SW480 (cell line): Measurements from ENCODE around the gene PCSK2.

ENCODE experiments used
- DNase-seq: peaks from one replicate; pipeline ENCODE4 v3.0.0-alpha.2; 2016; ENCODE audit warnings: low spot score

The PCSK2 gene

DNA sequence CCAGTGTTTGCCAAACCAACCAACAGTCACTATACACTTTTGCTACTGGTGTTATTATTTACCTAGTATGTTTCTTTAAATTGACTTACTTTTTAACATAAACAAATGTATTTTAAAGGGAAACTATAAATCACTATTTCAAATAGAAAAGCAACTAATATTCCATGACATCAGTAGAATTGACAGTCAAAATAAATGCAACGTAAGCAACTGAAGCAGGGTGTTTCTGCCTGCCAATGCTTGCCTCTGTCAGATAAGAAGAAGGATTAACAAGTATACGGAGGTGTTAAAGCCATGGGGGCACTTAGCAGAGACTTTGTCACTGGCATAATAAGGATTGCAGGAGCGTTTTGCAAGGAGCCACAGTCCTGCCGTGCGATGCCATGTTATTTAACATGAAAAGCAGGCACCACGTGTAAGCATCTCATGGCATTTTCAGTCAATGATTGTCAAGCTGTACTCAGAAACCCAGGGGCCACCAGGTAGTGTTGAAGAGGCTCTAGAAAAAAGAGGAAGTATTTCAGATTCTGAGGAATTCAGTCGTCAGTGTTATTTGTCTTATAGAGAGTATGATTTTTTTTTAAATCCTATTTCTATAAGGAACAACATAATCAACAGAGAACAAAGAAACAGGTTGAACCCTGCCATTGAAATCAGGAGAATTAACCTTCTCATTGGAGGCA, 172.6 kb downstream of the PCSK2 start:
- no peak for DNase-seq

DNA sequence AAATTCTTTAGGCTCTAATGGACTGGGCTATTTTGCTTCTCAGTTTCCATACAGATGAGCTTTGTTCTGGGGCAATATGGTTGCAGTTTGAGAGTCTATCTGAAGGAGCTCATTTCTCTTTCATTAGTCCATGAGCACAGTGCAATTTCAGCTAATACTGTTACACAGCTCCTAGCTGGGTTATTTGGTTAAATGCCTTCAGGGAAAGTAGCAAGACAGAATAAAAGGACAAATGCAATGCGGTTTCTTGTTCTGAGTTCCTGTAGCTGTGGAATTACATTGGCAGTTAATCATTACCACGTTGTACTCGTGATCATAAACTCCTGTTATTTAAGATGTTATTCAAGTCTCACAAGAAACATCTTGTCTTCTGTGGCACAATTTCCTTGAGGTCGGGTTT, 176.6 kb downstream of the PCSK2 start:
- DNase-seq: no peak

DNA sequence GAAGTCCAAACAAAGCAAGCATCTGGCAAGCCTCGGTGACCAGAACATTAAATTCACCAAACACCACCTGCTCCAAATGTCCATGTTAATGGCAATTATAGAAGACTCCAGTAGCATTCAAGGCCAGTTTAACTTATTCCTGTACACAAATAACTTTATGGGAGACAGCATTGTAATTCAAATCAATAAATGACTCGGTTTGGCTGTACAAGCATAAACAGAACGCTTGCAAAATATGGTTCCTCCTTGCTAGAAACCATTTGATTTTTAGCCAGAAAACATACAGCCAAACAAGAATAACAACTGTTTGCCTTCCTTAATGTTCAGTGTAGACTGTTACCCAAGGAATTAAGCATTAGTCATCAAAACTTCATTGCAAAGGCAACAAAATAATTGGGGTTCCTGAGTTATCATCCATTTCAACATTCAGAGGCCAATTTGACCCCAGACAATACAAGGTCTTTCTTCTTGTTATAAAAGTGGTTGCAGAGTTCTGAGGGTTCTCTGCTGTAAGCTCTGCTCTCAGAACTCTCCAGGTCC, 179.3 kb downstream of the PCSK2 start:
- no peak for DNase-seq

DNA sequence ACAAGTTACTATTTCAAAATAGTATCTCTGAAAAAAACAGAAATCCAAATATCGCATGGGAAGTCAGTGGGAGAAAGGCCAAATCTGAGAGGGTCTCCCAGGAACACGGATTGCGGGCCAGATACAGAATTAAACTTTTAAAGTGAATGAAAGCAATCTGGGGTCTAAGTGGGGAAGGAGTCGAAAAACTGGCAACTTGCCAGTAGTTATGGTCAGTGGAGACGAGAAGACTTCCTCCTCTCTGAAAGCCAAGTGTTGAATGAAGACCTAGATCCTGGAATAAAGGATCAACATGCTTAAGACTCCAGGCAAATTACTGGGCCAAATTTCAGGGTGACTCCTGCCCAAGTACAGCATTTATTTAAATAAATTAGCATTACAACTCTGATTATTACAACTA, 180.7 kb downstream of the PCSK2 start:
- no peak for DNase-seq

DNA sequence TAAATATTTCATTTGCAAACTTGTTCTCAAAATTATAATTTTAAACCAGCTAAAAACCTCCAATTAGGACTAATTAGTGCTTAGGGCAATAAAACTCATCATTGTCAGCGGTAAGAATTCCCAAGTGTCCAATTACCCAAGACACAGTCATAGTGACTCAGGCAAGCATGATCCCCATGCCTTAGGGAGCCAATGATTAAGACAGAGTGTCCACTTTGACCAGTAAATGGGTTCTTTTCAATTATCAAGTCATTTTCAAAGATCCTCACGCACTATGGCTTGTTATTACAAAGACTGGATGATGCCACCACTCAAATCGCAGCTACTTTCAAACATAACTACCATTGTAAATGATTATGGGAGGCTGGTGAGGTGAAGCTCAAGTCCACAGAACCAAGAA, 190.4 kb downstream of the PCSK2 start:
- no peak for DNase-seq

DNA sequence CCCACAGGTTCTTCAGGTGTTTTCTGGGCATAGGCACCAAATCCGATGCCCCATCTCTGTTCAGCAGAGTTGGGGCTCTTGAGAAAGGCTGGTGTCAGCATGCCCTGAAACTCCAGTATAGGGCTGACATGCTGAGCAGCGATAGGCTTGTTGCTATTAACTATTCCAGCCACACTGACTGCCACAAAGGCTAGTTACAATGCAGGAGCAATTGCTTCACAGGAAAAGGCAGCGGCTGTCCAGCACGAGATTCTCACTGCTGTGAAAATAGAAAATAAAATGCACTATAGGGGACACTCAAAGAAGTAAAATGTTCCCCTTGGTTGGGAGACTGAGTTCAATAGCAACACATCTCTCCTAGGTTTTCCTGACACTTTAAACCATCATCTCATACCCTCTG, 191.9 kb downstream of the PCSK2 start:
- DNase-seq: no peak

DNA sequence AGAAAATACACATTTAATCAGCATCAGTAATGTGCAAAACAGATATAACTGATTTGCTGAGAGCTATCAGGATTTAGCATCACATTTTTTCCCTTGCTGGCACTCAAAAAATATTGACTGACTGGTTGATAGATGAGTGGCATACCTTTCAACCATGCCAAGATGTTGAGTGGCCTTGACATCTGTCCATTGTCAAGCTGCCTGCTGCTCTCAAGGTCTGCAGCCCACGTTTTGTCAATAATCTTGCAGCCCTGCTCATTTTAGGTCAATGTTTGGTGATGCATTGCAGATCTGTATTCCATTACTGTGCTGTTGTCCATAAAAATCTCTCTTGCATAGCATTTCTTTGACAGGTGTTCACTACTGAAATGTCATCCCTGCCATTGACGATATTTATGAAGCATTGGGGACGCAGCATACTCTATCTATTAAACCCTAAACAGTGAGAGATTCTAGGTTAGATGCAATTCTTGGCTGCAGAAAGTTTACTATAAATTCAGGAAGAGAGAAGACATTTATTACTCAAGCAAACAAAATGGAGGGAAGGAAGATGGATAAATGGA, 192.7 kb downstream of the PCSK2 start:
- no peak for DNase-seq

DNA sequence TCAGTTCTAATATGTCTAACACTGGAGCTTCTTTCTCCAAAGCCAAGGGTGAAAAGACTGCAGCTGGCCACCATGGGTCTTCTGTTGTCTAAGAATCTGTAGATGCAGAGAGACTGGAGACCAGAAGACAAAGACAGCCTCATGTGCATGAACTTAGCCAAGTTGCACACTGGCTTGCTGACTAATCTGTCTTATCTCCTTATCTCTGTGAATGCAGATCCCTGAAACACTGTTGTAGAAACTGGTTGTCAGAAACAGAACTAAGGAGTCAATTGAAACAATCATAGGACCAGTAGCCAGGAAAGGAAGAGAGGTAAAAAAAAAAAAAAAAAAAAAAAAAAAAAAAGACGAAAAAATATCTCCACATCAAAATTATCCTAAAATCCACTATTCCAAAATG, 194.7 kb downstream of the PCSK2 start:
- no peak for DNase-seq

DNA sequence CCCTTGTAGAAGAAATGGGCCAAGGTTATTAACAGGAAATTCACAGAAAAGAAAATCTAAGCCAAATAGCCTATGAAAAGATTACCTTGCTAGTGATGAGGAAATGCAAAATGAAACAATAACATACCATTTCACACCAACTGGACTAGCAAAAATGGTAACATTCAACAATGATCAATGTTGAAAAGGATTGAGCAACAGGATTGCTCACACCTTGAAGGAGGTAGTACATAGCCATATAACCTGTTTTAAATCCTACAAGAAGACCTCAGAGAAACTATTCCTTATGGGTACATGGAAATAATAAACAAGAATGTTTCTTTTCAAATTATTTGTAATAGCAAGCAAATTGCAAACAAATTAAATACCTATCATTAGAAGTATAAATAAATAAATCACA, 196.9 kb downstream of the PCSK2 start:
- no peak for DNase-seq

DNA sequence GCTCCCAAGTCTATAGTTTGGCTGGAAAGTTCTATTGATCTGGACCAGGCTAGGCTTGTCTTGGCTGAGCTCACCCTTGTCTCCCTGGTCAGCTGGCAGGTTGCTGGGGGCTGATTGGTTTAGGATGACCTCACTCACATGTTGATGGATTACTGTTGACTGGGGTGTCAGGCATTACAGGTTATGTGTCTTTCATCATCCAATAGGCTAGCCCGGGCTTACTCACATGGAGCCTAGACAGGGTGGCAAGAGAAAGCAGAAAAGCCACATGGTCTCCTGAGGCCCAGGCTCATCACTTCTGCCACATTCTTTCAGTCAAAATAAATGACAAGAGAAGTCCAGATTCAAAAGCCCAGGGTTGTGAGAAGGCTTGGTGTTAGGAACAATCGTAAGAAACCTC, 200.8 kb downstream of the PCSK2 start:
- DNase-seq: no peak

DNA sequence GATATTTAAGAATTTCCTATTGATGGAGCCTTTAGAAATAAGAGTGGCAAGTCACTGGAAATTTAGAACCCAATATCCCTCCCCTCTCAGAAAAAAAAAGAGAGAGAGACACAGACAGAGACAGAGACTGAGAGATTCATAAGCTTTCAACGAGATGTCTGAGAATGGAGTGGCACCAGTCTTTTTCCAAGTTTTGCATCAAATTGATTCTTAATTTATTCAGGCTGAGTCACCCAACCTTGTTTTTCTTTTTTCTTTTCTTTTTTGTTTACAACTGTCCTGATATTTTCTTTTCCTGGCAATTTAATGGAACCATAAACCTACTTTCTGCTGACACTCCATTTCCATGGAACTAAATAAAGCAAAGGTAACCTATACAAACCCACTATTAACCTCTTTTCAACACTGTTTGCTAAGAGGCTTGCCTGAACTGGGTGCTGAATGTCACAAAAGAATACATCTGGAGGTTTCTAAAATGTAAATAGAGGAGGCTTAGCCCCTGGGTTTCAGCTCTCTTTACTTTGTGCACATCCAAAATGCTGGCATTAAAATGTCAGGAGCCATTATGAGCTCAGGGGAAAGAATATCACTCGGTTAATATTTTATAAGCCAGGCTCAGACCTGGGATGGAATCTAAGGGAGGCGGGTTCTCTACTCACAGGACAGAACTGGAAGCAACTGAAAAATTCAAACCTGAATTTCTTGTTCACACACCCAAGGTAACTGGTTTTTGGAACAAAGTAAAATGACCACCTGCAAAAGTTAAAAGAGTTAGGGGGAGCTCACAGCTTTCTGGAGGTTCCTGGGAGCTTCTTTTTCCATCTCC, 203.5 kb downstream of the PCSK2 start:
- no peak for DNase-seq

DNA sequence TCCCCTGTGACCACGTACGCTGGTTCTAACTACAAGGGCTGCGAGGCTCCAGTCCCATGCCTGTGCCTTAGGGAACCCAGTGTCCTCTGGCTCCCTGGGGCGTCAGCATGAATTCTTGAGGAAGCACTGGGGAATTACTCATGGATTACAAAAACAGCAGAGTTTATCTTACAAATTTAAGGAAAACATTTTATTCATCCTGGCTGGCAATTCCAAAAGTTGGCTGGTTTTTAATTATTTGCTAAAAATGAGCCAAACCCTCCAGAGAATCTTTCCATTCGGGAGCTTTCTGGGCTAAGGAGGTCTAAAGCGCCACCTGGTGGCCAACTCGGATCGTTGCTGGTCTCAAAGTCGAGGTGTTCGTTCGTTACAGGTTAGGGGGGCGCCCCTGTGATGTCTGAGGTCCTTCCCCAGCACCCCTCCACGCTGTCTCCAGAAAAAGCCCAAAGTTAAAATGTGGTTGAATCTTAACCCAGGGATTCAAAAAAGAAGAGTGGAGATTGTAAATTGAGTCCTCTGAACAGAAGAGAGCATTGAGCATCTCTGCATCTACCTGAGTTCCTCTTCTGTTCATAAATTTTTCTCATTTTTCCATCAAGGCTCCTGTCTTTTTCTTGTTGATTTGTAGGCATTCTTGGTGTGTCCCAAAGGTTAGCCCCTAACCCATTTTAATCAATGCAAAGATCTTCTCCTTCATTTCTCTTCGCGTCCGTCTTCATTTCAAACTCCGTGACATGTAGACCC, 205.0 kb downstream of the PCSK2 start:
- DNase-seq: peak; percentile 59

DNA sequence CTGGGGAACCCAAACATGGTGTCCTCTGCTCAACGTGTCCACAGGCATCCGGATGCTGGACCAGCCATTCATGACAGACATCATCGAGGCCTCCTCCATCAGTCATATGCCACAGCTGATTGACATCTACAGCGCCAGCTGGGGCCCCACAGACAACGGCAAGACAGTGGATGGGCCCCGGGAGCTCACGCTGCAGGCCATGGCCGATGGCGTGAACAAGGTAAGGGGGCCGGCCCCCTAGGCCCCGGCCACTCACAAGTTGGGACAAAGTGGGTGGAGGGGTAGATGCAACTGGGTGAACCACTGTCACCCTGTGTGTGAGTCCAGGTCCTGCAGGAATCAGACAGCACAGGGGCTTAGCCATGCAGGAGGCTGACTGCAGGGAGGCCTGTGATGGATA, 209.8 kb downstream of the PCSK2 start:
- no peak for DNase-seq

DNA sequence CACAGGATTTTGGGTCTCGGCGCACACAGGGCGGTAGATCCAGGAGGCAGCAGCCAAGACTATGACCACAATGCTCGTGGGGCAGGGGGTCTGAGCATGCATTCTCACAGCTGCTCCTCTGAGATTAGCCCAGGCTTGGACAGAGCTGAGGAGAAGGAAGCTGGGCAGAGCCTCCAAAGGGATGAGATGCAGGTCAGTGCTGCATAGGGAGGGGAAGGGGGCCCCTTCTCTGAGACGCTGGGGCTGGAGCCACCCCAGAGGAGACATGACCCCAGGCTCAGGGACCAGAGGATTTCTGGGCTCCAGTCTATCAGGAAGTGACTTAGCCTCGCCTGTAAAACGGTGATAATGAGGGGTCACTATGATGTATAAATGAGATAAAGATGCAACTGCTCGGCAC, 210.4 kb downstream of the PCSK2 start:
- DNase-seq: no peak

DNA sequence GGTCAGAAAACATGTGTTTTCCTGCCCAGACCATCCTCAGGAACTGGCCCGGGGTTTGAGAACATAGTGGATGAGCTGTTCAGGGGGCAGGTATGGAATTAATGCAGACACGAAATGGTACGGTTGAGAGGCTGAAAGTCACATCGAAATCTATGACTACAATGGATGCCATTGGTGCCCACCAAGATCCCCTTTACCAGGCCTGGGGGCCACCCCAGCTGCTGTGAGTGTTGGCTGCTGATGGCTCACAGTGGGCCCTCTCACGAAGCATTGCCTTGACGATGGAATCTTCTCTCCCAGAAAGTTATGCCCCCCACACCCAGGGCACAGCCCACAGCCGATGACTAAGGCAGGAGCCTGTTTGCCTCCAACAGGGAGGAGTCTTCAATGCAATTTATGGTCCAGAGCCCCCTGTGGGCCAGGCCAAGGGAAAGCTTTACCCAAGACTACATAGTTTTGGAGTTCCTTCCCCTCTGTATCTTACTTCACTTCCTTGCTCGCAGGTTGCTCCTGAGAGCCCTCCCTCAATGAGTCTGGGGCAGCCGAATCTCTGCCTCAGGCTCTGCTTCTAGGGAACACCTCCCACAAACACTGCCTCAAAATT, 211.7 kb downstream of the PCSK2 start:
- no peak for DNase-seq

DNA sequence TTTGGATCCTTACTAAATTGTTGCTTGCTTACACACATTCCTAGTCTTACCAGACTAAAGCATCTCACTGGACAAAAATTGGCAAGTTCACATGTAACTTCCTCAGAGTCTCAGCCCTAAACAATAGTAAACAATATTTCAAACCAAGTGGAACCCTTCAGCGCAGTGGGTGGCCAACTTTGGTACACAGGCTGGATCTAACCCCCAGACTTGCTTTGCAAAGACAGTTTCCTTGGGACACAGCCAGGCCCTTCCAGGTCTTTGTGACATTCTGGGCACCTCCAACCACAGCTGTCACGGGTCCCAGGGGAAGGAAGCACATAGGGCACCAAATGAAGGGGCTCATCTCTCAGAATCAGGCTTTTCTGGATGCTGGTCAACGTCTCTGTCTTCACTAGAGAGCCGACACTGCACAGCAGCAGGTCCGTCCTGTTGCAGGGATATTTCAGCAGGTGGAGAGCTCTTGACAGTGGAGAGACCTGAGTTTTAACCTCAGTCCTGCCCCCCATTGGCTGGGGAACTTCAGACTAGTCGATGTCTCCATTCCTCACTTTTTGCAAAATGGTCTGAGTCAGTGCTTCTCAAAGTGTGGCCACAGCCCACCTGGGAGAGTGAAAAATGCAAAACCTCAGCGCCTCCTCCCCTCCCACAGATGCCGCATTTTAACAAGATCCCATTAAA, 212.9 kb downstream of the PCSK2 start:
- no peak for DNase-seq

DNA sequence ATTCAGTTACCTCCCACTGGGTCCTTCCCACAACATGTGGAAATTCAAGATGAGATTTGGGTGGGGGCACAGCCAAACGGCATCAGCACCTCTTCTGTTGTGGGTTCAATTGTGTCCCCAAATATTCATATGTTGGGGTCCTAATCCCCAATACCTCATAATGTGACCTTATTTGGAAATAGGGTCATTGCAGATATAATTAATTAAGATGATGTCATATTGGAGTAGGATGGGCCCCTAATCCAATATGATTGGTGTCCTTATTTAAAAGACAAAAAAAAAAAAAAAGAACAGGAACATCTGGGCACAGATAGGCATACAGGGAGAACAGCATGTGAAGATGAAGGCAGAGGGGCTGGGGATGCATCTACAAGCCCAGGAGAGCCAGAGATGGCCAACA, 214.9 kb downstream of the PCSK2 start:
- no peak for DNase-seq

DNA sequence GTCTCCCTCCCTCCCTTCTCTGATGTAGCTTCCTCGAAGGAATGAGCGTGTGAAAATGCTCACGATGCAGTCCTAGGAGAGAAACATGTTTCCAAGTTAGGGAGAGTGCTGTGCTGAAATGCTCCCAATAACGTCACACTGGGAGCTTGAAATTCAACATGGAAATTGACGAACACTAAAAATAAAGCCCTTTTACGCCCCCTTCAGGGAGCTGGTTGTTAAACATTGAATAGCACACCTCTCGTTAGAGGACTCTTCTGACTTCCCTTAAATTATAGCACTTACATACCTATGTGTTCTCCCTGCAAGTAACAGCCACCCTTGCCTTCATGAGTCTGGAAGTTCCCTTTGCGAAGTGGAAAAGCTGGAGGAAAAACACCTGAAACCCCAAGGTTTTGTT, 215.7 kb downstream of the PCSK2 start:
- peak; percentile 52 for DNase-seq

DNA sequence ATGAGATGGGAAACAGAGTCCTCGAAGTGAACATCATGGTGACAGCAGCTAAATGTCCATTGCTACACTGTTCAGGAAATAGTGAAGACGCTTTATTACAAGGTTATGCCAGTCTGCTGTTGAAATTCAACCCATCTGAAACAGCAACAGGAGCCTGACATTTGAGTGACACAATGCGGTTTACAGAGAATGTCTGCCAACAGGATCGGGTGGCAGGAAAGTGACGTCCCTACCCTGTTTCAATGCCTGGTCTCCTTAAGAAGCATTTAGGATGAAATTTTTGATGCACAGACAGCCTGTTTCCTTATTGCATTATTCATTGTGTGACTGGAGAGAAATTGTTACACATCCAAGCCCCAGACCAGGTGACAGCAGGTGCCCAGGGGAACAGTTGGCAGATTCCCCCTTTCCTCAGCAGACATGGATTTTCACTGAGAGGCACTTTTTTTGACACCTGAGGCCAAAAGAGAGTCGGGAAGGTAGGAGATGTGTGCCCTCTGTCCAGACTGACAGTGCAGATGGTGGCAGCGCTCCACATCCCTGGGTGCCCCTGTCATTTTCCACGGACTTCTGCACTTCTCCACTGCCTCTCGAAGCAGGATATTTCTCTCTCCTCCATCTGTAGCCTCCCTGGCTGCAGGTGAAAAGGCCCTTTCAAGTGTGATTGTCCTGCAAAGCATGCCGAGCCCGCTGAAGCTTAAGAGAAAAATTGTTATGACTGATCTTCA, 216.5 kb downstream of the PCSK2 start:
- DNase-seq: no peak

DNA sequence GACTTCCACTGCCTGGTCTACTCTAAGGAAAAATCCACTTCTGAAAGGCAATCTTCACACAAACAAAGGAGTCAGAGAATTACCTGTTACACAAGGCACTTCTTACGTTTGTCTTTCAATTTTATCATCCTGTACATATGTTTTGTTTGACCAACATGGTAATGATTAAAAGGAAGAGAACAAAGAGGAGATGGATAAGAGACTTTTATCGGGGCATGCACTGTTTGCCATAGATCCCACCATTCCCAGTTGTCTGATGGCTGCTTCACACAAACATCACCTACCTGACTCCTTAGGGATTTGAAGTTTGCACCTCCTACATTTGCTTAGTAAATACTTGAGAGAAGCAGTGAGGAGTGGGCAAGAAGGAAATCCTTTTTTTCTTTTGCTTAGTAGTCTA, 217.3 kb downstream of the PCSK2 start:
- no peak for DNase-seq

DNA sequence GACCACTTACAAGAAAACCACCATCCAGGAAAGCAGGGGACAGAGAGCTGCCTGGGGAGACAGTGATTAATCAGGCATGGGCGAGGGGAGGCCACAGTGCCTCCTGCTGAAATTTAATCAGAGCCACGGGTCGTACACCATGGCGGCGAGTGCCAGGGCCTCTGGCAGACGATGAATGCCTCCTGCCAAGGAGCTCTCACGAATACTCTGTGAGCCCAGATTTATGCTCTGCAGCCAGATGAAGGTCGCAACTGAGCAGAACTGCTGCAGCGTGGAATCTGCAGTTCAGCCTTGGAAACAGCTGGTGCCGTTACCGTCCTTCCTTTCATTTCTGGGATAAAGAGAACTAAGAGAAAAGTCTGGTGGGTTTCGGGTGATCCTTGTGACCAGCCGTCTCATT, 218.7 kb downstream of the PCSK2 start:
- DNase-seq: no peak
